ENCODE results near the gene KCTD1.

Gene KCTD1

GRCh38 chr18:26406854-26407517, 141.4 kb downstream of the KCTD1 start:
- no peak for TF ChIP-seq EZH2 (optimal IDR thresholded peaks at IDR 0.05; ENCODE audit: low read depth, low read length)
- TF ChIP-seq CTCF (IDR thresholded peaks at IDR 0.05; ENCODE audit: low read length): no peak
- no peak for TF ChIP-seq EZH2phosphoT487 (IDR thresholded peaks at IDR 0.05; ENCODE audit: low read length)
- H3K9me3 ChIP-seq (replicated peaks; ENCODE audit: insufficient read depth, low read length): no peaks in the 10 kb centered on the region
- H3K27ac ChIP-seq (ENCODE audit: low read length): no peak overlapping the region
- H3K27me3 ChIP-seq (replicated peaks; ENCODE audit: insufficient read depth, low read length): no peaks in the 10 kb centered on the region
- H3K9me2 ChIP-seq (replicated peaks; ENCODE audit: insufficient read depth, low read length): no peaks in the 10 kb centered on the region
- H3K4me1 ChIP-seq (ENCODE audit: low read length): 0 out of 2 replicates have a peak, but pooled peaks cover 7% of the 10 kb centered on the region
- DNase-seq: no peak
- H3K4me2 ChIP-seq (ENCODE audit: low read depth, low read length): no peak overlapping the region
- H3K4me3 ChIP-seq (ENCODE audit: low read length): no peak overlapping the region
- H3K36me3 ChIP-seq (replicated peaks; ENCODE audit: insufficient read depth, low read length): no peaks in the 10 kb centered on the region
- H3K9ac ChIP-seq (ENCODE audit: low read length): no peak overlapping the region
- H3F3A ChIP-seq (ENCODE audit: insufficient read depth, low read length): no peaks in the 10 kb centered on the region
- H3K79me2 ChIP-seq (ENCODE audit: low read length): no peaks in the 10 kb centered on the region
- no peak overlapping the region for H2AFZ ChIP-seq (ENCODE audit: low read length)
- H4K20me1 ChIP-seq (ENCODE audit: insufficient read depth, low read length): no peaks in the 10 kb centered on the region

- H2AFZ ChIP-seq (ENCODE audit: low read length): no peak overlapping the region
These were observed 142.0 kb downstream of the KCTD1 start for GRCh38 chr18:26406324-26406723.

GRCh38 chr18:26405190-26405801, 143.1 kb downstream of the KCTD1 start:
- H2AFZ ChIP-seq (ENCODE audit: low read length): no peak overlapping the region
- DNase-seq: peak; percentile 51
- H3K4me3 ChIP-seq (ENCODE audit: low read length): no peak overlapping the region
- H3F3A ChIP-seq (ENCODE audit: insufficient read depth, low read length): no peaks in the 10 kb centered on the region
- no peak overlapping the region for H3K4me2 ChIP-seq (ENCODE audit: low read depth, low read length)
- peak; percentile 61 for TF ChIP-seq CTCF (IDR thresholded peaks at IDR 0.05; ENCODE audit: low read length)
- TF ChIP-seq EZH2 (optimal IDR thresholded peaks at IDR 0.05; ENCODE audit: low read depth, low read length): no peak
- no peaks in the 10 kb centered on the region for H3K79me2 ChIP-seq (ENCODE audit: low read length)
- no peaks in the 10 kb centered on the region for H3K27me3 ChIP-seq (replicated peaks; ENCODE audit: insufficient read depth, low read length)
- H3K27ac ChIP-seq (ENCODE audit: low read length): no peak overlapping the region
- H3K4me1 ChIP-seq (ENCODE audit: low read length): 0 out of 2 replicates have a peak, but pooled peaks cover 4% of the 10 kb centered on the region
- H3K36me3 ChIP-seq (replicated peaks; ENCODE audit: insufficient read depth, low read length): no peaks in the 10 kb centered on the region
- no peaks in the 10 kb centered on the region for H3K9me3 ChIP-seq (replicated peaks; ENCODE audit: insufficient read depth, low read length)
- H4K20me1 ChIP-seq (ENCODE audit: insufficient read depth, low read length): no peaks in the 10 kb centered on the region
- no peaks in the 10 kb centered on the region for H3K9me2 ChIP-seq (replicated peaks; ENCODE audit: insufficient read depth, low read length)
- H3K9ac ChIP-seq (ENCODE audit: low read length): no peak overlapping the region

More at GRCh38 chr18:26406324-26406723, 142.0 kb downstream of the KCTD1 start:
- no peaks in the 10 kb centered on the region for H4K20me1 ChIP-seq (ENCODE audit: insufficient read depth, low read length)
- H3K9ac ChIP-seq (ENCODE audit: low read length): no peak overlapping the region
- H3K27ac ChIP-seq (ENCODE audit: low read length): no peak overlapping the region
- no peaks in the 10 kb centered on the region for H3K9me2 ChIP-seq (replicated peaks; ENCODE audit: insufficient read depth, low read length)
- H3F3A ChIP-seq (ENCODE audit: insufficient read depth, low read length): no peaks in the 10 kb centered on the region
- H3K36me3 ChIP-seq (replicated peaks; ENCODE audit: insufficient read depth, low read length): no peaks in the 10 kb centered on the region
- no peaks in the 10 kb centered on the region for H3K9me3 ChIP-seq (replicated peaks; ENCODE audit: insufficient read depth, low read length)
- DNase-seq: no peak
- TF ChIP-seq CTCF (IDR thresholded peaks at IDR 0.05; ENCODE audit: low read length) (no peak), EZH2 (optimal IDR thresholded peaks at IDR 0.05; ENCODE audit: low read depth, low read length) (no peak), EZH2phosphoT487 (IDR thresholded peaks at IDR 0.05; ENCODE audit: low read length) (no peak)
- no peak overlapping the region for H3K4me2 ChIP-seq (ENCODE audit: low read depth, low read length)
- H3K4me3 ChIP-seq (ENCODE audit: low read length): no peak overlapping the region
- H3K4me1 ChIP-seq (ENCODE audit: low read length): 0 out of 2 replicates have a peak, but pooled peaks cover 7% of the 10 kb centered on the region
- no peaks in the 10 kb centered on the region for H3K27me3 ChIP-seq (replicated peaks; ENCODE audit: insufficient read depth, low read length)
- no peaks in the 10 kb centered on the region for H3K79me2 ChIP-seq (ENCODE audit: low read length)

Measured in MM.1S (cell line).